ENCODE results near the gene GLE1.

Gene GLE1

GRCh38 chr9:128484686-128485413 lies 19.7 kb upstream of the GLE1 start:
- H3K4me3 ChIP-seq (ENCODE audit: low read depth, low read length): no peak overlapping the region
- no peak for TF ChIP-seq CTCF (IDR thresholded peaks at IDR 0.05; ENCODE audit: low read depth, low read length)

GRCh38 chr9:128485414-128485855 lies 19.1 kb upstream of the GLE1 start:
- no peak for TF ChIP-seq CTCF (IDR thresholded peaks at IDR 0.05; ENCODE audit: low read depth, low read length)
- no peak overlapping the region for H3K4me3 ChIP-seq (ENCODE audit: low read depth, low read length)

GRCh38 chr9:128486201-128486600 lies 18.3 kb upstream of the GLE1 start:
- no peak for TF ChIP-seq CTCF (IDR thresholded peaks at IDR 0.05; ENCODE audit: low read depth, low read length)
- no peak overlapping the region for H3K4me3 ChIP-seq (ENCODE audit: low read depth, low read length)

GRCh38 chr9:128493424-128493823 lies 11.1 kb upstream of the GLE1 start:
- no peak for TF ChIP-seq CTCF (IDR thresholded peaks at IDR 0.05; ENCODE audit: low read depth, low read length)
- no peak overlapping the region for H3K4me3 ChIP-seq (ENCODE audit: low read depth, low read length)

- no peak overlapping the region for H3K4me3 ChIP-seq (ENCODE audit: low read depth, low read length)
- no peak for TF ChIP-seq CTCF (IDR thresholded peaks at IDR 0.05; ENCODE audit: low read depth, low read length)
Measured at GRCh38 chr9:128494108-128494745, 10.3 kb upstream of the GLE1 start.

GRCh38 chr9:128494746-128495129 lies 9.8 kb upstream of the GLE1 start:
- TF ChIP-seq CTCF (IDR thresholded peaks at IDR 0.05; ENCODE audit: low read depth, low read length): no peak
- no peak overlapping the region for H3K4me3 ChIP-seq (ENCODE audit: low read depth, low read length)

GRCh38 chr9:128495296-128495695 lies 9.2 kb upstream of the GLE1 start:
- no peak overlapping the region for H3K4me3 ChIP-seq (ENCODE audit: low read depth, low read length)
- no peak for TF ChIP-seq CTCF (IDR thresholded peaks at IDR 0.05; ENCODE audit: low read depth, low read length)

Measured in WI38 (cell line).